Peyer's patch (tissue), 4 donors: ENCODE data around the gene WWC1. TPM values are rescaled to one million over a fixed set of nuclear protein-coding genes. Genes with fewer than 3 reads are reported as not detected.

Experiments used
- DNase-seq, 3 donors: peaks; one replicate each; pipeline ENCODE4 v3.0.0-alpha.2; 2017 to 2019
- H3K27ac ChIP-seq, 4 donors: fragments of 200-600 bp; sonication (generic); one replicate each; pipeline ENCODE4 v1.5.1; 2016 to 2019
- H3K27me3 ChIP-seq, 2 donors: fragments of 200-600 bp; sonication (generic); one replicate each; pipeline ENCODE4 v1.5.1; 2019
- H3K36me3 ChIP-seq, 3 donors: fragments of 200-600 bp; sonication (generic); one replicate each; pipeline ENCODE4 v1.5.1; 2016 to 2019
- H3K4me1 ChIP-seq, 4 donors: fragments of 200-600 bp; sonication (generic); one replicate each; pipeline ENCODE4 v1.5.1; 2016 to 2019
- H3K4me3 ChIP-seq, 4 donors: fragments of 200-600 bp; sonication (generic); 1 replicate in 3 of 4; 2 replicates in 1 of 4; pipeline ENCODE4 v1.5.1; 2016 to 2019; ENCODE audit warnings: mild to moderate bottlenecking in 1 of 4
- H3K9me3 ChIP-seq, 4 donors: fragments of 200-600 bp; sonication (generic); one replicate each; pipeline ENCODE4 v1.5.1; 2016 to 2019; ENCODE audit warnings: mild to moderate bottlenecking in 1 of 4
- POLR2A ChIP-seq, 2 donors: fragments of 450-650 bp; IDR thresholded peaks; one replicate each; pipeline ENCODE4 v1.5.1; 2017; ENCODE audit warnings: antibody characterized with exemption in 2 of 2, mild to moderate bottlenecking in 2 of 2, moderate library complexity in 2 of 2
- total RNA-seq, 4 donors: library from RNA; depleted of rRNA; stranded (reverse); fragments of >200 nt; gene quantifications; one replicate each; pipeline ENCODE4 v1.1.0, GENCODE V29; 2016
- TF ChIP-seq, protein P1 (sequence below), 6 experiments: fragments of 450-650 bp in 4 of 6; fragments of 200-600 bp in 2 of 6; sonication (generic) in 1 of 6; IDR thresholded peaks; one replicate each; pipeline ENCODE4 v1.5.1; 2017 to 2019; ENCODE audit warnings: antibody characterized with exemption in 6 of 6, mild to moderate bottlenecking in 3 of 6, moderate library complexity in 1 of 6

The WWC1 gene
- total RNA-seq, 4 donors from 2014 or later = 47.0 to 63.2 (median 52.8) TPM

DNA sequence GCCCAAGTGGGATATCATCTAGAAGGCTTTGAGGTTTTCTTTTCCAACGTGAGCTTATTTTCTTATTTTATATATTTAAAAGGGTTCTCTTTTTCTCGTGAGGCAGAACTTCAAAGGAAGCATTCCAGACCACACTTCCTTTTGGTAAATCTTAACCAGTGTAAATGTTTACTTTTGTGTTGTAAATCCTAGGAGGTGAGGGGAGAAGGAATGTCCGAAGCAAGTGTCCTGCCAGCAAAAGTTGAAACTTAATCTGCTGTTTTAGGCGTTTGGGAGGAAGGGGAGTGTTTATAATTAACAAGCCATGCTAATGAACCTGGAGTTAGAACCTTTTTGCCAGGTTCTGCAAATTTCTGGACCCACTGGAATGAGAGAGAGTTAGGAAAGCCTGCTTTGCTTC, 37.9 kb downstream of the WWC1 start:
- Histone ChIP-seq H3K27ac (no peak overlapping the region), H3K4me1 (peaks cover 0 to 22% (median 0%) of the 10 kb centered on the region in 4 donors), H3K9me3 (no peaks in the 10 kb centered on the region), H3K4me3 (no peak overlapping the region), H3K36me3 (no peaks in the 10 kb centered on the region), H3K27me3 (no peaks in the 10 kb centered on the region)
- no peak for TF ChIP-seq POLR2A (IDR thresholded peaks at IDR 0.05)
- TF ChIP-seq, protein P1, sequence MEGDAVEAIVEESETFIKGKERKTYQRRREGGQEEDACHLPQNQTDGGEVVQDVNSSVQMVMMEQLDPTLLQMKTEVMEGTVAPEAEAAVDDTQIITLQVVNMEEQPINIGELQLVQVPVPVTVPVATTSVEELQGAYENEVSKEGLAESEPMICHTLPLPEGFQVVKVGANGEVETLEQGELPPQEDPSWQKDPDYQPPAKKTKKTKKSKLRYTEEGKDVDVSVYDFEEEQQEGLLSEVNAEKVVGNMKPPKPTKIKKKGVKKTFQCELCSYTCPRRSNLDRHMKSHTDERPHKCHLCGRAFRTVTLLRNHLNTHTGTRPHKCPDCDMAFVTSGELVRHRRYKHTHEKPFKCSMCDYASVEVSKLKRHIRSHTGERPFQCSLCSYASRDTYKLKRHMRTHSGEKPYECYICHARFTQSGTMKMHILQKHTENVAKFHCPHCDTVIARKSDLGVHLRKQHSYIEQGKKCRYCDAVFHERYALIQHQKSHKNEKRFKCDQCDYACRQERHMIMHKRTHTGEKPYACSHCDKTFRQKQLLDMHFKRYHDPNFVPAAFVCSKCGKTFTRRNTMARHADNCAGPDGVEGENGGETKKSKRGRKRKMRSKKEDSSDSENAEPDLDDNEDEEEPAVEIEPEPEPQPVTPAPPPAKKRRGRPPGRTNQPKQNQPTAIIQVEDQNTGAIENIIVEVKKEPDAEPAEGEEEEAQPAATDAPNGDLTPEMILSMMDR (IDR thresholded peaks at IDR 0.05) = no peak
- no peak for DNase-seq

DNA sequence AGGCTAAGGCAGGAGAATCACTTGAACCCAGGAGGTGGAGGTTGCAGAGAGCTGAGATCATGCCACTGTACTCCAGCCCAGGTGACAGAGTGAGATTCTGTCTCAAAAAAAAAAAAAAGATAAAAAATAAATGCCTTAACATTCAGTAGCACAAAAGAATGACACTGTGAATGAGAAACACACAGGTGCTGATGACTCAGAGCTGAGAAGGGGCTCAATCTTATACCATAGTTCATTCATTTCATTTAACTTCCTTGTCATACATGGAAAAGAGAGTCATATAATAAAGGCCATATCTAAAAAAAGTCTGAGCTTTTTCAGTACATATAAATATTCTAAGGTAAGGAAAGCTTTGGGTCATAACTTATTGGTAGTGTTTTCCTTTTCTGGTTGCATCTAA, 40.6 kb downstream of the WWC1 start:
- no peak for TF ChIP-seq POLR2A (IDR thresholded peaks at IDR 0.05)
- TF ChIP-seq, protein P1 (IDR thresholded peaks at IDR 0.05) = no peak
- H3K36me3 ChIP-seq = no peaks in the 10 kb centered on the region
- no peak overlapping the region for H3K27ac ChIP-seq
- H3K9me3 ChIP-seq = no peaks in the 10 kb centered on the region
- no peak for DNase-seq
- H3K27me3 ChIP-seq = no peaks in the 10 kb centered on the region
- H3K4me3 ChIP-seq = no peak overlapping the region
- H3K4me1 ChIP-seq = peaks cover 0 to 17% (median 0%) of the 10 kb centered on the region in 4 donors

DNA sequence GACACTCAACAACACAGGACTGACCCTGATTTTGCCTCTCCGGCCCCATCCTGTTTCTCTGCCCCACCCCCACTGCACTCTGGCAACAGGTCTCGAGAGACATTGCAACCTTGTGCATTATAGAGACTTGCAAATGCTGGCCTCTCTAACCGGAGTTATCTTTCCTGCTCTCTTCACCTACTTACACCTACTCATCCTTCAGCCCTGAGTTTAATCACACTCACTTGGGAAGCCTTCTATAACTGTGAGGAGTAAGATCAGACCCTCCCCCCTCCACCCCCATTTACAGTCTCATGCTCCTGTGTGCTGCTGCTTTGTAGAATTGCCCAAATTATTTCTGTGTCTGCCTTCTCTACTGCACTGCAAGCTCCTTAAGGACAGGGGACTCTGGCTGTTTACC, 42.8 kb downstream of the WWC1 start:
- H3K27me3 ChIP-seq = no peaks in the 10 kb centered on the region
- no peak overlapping the region for H3K27ac ChIP-seq
- peaks cover 0 to 5% (median 0%) of the 10 kb centered on the region in 4 donors for H3K4me1 ChIP-seq
- no peak for TF ChIP-seq POLR2A (IDR thresholded peaks at IDR 0.05)
- TF ChIP-seq, protein P1 (IDR thresholded peaks at IDR 0.05) = no peak
- no peaks in the 10 kb centered on the region for H3K9me3 ChIP-seq
- DNase-seq = no peak
- H3K4me3 ChIP-seq = no peak overlapping the region
- H3K36me3 ChIP-seq = no peaks in the 10 kb centered on the region

DNA sequence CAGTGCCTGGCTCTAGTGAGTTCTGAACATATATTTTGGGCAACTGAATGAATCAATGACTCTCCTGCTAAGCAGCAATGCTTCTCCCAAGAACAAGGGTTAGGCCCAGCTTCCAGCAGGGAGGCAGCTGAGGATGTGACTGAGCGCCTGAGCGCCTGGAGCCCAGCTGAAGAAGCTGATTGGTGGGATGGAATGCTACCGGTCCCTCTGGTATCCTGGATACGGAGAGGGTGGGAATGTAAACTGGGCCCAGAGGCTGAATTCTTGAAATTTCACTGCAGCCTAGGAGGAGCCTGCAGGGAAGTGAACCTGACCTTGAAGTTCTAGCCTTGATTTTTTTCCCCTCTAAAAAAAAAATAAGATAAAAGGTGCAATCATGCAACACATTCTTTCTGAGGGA, 43.2 kb downstream of the WWC1 start:
- Histone ChIP-seq H3K9me3 (no peaks in the 10 kb centered on the region), H3K27me3 (no peaks in the 10 kb centered on the region), H3K4me3 (no peak overlapping the region), H3K36me3 (no peaks in the 10 kb centered on the region), H3K4me1 (peaks cover 0 to under 1% (median 0%) of the 10 kb centered on the region in 4 donors), H3K27ac (no peak overlapping the region)
- no peak for DNase-seq
- no peak for TF ChIP-seq POLR2A (IDR thresholded peaks at IDR 0.05)
- TF ChIP-seq, protein P1 (IDR thresholded peaks at IDR 0.05) = no peak

DNA sequence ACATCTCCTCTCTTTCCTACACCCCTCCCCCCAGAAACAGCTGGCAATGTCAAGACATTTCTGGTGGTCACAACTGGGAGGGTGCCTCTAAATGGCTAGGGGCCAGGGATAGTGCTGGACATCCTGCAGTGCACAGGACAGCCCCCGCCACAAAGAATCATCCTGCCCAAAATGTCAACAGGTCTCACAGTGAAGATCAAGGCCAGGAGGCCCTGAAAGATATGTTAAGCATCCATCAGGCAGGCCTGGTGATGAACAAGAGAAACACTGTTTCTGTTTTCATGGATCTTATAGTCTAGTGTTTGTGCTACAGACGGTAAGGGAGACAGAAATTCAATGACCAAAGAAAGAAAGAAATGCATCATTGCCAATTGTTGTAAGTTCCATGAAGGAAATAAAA, 45.9 kb downstream of the WWC1 start:
- no peaks in the 10 kb centered on the region for H3K4me1 ChIP-seq
- H3K27me3 ChIP-seq = no peaks in the 10 kb centered on the region
- DNase-seq = no peak
- H3K4me3 ChIP-seq = no peak overlapping the region
- no peaks in the 10 kb centered on the region for H3K9me3 ChIP-seq
- H3K27ac ChIP-seq = no peak overlapping the region
- no peak for TF ChIP-seq POLR2A (IDR thresholded peaks at IDR 0.05)
- TF ChIP-seq, protein P1 (IDR thresholded peaks at IDR 0.05) = no peak
- no peaks in the 10 kb centered on the region for H3K36me3 ChIP-seq
